GM12873 (cell line): ENCODE results near the gene ASB15.

Source experiments
- TF ChIP-seq, protein P1 (sequence below): IDR thresholded peaks from 2 replicates; pipeline ENCODE4 v1.5.1; 2012; ENCODE audit warnings: low read depth, mild to moderate bottlenecking, moderate library complexity, low read length, control low read depth; ENCODE audit not compliant: insufficient read depth; ENCODE audit errors: missing control alignments

The ASB15 gene

DNA sequence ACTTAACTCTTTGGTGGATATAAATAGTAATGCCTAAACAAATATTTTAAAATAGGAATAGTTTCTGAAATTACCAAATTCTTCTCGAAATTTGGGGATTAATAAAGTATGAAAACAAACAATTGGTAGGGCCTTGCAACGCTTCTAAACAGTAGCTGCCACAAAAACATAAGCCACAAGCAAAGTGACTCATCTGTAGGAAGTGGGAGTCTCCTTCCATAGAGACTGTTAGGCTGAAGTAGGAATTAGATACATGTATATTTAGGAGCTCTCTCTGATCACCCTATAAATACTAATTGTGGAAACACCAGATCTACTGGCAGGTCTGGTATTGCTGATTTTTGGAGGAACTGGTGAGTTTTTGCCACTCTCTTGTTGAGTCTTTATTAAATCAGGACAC lies 48.3 kb downstream of the ASB15 start:
- TF ChIP-seq, protein P1, sequence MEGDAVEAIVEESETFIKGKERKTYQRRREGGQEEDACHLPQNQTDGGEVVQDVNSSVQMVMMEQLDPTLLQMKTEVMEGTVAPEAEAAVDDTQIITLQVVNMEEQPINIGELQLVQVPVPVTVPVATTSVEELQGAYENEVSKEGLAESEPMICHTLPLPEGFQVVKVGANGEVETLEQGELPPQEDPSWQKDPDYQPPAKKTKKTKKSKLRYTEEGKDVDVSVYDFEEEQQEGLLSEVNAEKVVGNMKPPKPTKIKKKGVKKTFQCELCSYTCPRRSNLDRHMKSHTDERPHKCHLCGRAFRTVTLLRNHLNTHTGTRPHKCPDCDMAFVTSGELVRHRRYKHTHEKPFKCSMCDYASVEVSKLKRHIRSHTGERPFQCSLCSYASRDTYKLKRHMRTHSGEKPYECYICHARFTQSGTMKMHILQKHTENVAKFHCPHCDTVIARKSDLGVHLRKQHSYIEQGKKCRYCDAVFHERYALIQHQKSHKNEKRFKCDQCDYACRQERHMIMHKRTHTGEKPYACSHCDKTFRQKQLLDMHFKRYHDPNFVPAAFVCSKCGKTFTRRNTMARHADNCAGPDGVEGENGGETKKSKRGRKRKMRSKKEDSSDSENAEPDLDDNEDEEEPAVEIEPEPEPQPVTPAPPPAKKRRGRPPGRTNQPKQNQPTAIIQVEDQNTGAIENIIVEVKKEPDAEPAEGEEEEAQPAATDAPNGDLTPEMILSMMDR = no peak

- TF ChIP-seq, protein P1 = no peak
Observed at GRCh38 chr7:123650595-123650994, 49.0 kb downstream of the ASB15 start.

DNA sequence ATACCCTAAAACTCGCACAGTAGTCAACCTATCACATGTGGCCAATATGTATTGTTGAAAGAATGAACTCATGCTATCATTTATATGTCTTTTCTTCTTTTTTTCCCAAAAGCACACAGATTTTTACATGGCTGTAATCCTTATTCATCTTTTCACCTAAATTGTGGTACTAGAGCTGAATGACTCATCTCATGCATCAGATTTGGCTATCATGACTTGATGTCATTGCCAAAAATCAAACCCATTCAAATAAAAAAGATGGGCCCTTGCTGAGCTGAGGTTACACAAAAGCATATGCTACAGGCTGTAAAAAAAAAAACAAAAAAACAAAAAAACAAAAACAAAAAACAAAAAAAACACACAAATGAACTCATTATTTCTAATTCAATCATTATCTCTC lies 50.8 kb downstream of the ASB15 start:
- TF ChIP-seq, protein P1 = no peak

- TF ChIP-seq, protein P1 = no peak
Observed at GRCh38 chr7:123653162-123653561, 51.5 kb downstream of the ASB15 start.

GRCh38 chr7:123655614-123656013 lies 54.0 kb downstream of the ASB15 start, which contains the start of gene LMOD2:
TSS of gene LMOD2 (plus strand) at chr7:123655866. CDS start at chr7:123655964, 98 bp downstream.
- TF ChIP-seq, protein P1 = no peak

DNA sequence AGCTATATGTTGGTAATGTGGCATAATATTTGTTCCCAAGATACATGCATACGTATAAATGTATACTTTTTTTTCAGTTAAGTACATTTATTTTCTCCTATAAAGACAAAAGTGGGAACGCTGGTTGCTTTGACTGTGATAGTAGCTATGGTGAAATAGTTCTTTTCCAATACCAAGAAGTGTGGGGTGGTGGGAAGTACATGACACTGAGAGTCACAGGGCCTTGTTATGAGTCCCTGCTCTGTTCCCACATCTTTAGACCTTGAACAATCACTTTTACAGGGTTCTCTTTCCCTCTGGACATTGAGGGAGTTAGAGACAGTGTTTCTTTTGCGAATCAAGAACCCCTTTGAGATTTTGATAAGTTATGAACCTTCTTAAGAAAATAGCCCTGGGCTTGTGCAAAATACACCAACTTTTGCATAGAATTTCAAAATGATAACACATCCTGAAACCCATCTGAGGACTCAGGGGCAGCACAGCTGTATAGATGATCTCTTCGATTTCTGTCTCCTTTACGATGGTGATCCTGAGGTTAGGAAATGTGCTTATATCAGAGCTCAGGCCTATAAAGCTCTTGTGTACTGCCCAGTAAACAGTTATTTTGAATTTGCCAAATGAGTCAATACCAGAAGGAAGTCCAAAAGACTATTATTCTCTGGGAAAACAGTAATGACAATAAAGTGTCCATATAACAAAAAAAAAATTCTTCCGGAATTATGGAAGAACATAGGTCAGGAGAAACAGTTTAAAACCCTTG lies 55.1 kb downstream of the ASB15 start:
- TF ChIP-seq, protein P1 = no peak

DNA sequence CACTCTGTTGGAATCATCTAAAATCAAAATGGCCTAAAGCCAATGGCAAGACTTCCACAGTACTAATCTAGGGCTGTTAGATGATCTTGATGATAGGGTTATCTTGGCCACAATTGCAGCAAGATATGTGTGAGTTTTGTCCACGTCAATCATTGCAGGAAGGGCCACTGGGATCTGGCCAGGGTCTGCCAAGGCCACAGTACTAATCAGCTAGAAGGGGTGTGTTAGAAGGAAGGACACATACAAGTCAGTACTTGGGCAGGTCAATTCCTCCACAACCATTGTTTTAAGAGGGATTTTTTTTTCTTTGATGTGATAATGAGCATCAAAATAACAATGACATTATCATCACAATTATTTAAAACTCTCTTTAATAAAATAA lies 55.7 kb downstream of the ASB15 start:
- TF ChIP-seq, protein P1 = no peak
